ENCODE results near the gene SDF4. TPM values are rescaled to one million over a fixed set of nuclear protein-coding genes. Genes with fewer than 3 reads are reported as not detected.

Gene SDF4
- total and polyA plus RNA-seq, 2 donors (not counting 1 experiment from before 2014, with no cell fraction given) = 127 to 133 TPM

DNA sequence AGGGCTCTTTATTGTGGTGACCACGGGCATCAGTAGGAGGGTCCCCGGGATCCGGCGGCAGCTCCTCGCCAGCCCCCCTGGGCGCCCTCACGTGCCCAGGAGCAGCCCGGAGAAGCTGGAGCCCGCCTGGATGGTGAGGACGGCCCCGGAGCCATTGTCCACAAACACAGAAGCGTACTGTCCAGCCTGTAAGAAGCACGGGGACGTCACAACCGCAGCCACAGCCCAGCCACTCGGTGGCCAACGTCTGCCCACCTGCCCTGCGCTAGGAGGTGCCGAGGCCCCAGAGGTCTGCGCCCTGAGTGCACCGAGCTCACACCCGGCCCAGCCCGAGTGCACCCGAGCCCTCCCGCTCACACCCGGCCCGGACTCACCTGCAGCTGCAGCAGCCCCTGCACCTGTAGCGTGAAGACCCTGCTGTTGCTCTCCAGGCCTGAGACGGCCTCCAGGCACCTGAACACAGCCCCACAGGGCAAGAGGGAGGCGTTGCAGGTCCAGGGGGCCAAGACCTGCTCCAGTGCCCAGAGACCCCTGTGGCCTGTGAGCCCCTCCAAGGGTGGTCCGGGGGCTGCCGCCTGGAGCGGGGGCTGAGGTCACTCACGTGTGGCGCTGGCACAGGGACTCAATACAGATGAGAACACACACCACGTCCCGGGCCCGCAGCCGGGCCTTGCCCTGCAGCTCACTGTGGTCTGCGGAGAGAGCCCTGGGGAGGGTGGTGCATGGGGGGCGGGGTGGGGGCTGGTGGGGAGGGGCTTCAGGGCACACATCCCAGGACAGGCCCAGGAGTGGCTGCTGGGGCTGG is 10.9 kb upstream of the SDF4 start:
- Histone ChIP-seq H3K27ac (ENCODE audit: insufficient read depth, low read length) (no peak overlapping the region), H3K4me2 (ENCODE audit: extremely low read depth, insufficient read depth, low read length) (no peak overlapping the region), H2AFZ (ENCODE audit: low read length) (no peak overlapping the region), H3K27me3 (ENCODE audit: control insufficient read depth, insufficient read depth, low read length) (no peaks in the 10 kb centered on the region), H3K9ac (ENCODE audit: insufficient read depth, low read length) (no peak overlapping the region), H3K79me2 (ENCODE audit: control insufficient read depth, insufficient read depth, low read length) (no peaks in the 10 kb centered on the region), H4K20me1 (ENCODE audit: control insufficient read depth, extremely low read depth, insufficient read depth, low read length) (no peaks in the 10 kb centered on the region), H3K4me1 (ENCODE audit: control insufficient read depth, extremely low read depth, insufficient read depth, low read length) (peaks cover 4% of the 10 kb centered on the region), H3K9me3 (ENCODE audit: control insufficient read depth, insufficient read depth, low read depth, low read length) (no peaks in the 10 kb centered on the region), H3K4me3 (replicated peaks in 1 of 4; ENCODE audit: control extremely low read depth in 1 of 4, insufficient read depth in 1 of 4, low read depth in 3 of 4, low read length in 4 of 4) (no peak overlapping the region), H3K36me3 (ENCODE audit: control insufficient read depth, insufficient read depth, low read length) (no peaks in the 10 kb centered on the region)
- no peak for TF ChIP-seq EZH2 (IDR thresholded peaks at IDR 0.05; ENCODE audit: low read length, missing control alignments)
- TF ChIP-seq, protein P1, sequence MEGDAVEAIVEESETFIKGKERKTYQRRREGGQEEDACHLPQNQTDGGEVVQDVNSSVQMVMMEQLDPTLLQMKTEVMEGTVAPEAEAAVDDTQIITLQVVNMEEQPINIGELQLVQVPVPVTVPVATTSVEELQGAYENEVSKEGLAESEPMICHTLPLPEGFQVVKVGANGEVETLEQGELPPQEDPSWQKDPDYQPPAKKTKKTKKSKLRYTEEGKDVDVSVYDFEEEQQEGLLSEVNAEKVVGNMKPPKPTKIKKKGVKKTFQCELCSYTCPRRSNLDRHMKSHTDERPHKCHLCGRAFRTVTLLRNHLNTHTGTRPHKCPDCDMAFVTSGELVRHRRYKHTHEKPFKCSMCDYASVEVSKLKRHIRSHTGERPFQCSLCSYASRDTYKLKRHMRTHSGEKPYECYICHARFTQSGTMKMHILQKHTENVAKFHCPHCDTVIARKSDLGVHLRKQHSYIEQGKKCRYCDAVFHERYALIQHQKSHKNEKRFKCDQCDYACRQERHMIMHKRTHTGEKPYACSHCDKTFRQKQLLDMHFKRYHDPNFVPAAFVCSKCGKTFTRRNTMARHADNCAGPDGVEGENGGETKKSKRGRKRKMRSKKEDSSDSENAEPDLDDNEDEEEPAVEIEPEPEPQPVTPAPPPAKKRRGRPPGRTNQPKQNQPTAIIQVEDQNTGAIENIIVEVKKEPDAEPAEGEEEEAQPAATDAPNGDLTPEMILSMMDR (conservative IDR thresholded peaks at IDR 0.05 in 1 of 2, IDR thresholded peaks at IDR 0.05 in 1 of 2; ENCODE audit: low read depth in 1 of 2, low read length in 2 of 2) = no peak
- DNase-seq (ENCODE audit: low read depth in 2 of 2) = no peak

DNA sequence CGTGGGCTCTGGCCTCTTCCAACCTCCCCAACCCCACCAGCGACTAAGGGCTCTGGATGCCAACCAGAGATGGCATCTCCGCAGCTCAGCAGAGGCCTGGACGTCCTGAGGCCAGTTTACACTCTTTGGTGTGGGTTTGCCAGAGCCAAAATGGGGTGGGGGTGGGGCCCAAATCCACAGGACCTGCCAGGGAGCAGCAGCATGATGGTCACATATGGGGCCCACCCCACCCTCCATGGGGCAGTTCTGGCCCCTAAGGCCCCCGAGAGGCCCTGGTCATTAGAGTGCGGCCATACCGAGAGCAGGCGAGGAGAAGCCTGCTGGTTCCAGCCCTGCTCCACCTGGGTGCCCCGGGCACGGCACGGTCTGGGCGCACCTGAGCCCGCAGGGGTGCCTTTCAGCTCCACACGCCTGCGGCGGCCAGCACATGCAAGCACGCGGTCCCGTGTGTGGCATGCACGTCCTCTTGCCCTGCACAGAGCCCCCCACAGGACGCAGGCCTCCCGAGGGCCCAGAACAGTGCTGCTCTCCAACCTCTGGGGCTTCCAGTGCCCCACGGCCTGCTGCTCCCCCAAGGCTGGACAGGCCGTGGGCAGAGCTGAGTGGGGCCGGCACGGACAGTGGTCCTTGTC is 9.9 kb upstream of the SDF4 start:
- H3K4me3 ChIP-seq (replicated peaks in 1 of 4; ENCODE audit: control extremely low read depth in 1 of 4, insufficient read depth in 1 of 4, low read depth in 3 of 4, low read length in 4 of 4) = no peak overlapping the region
- TF ChIP-seq, protein P1 (conservative IDR thresholded peaks at IDR 0.05 in 1 of 2, IDR thresholded peaks at IDR 0.05 in 1 of 2; ENCODE audit: low read depth in 1 of 2, low read length in 2 of 2) = no peak
- TF ChIP-seq EZH2 (IDR thresholded peaks at IDR 0.05; ENCODE audit: low read length, missing control alignments) = no peak
- no peak overlapping the region for H3K9ac ChIP-seq (ENCODE audit: insufficient read depth, low read length)
- H2AFZ ChIP-seq (ENCODE audit: low read length) = no peak overlapping the region
- H3K36me3 ChIP-seq (ENCODE audit: control insufficient read depth, insufficient read depth, low read length) = no peaks in the 10 kb centered on the region
- DNase-seq (ENCODE audit: low read depth in 2 of 2) = no peak
- no peak overlapping the region for H3K27ac ChIP-seq (ENCODE audit: insufficient read depth, low read length)
- H4K20me1 ChIP-seq (ENCODE audit: control insufficient read depth, extremely low read depth, insufficient read depth, low read length) = no peaks in the 10 kb centered on the region
- no peak overlapping the region for H3K4me2 ChIP-seq (ENCODE audit: extremely low read depth, insufficient read depth, low read length)
- no peaks in the 10 kb centered on the region for H3K79me2 ChIP-seq (ENCODE audit: control insufficient read depth, insufficient read depth, low read length)
- H3K9me3 ChIP-seq (ENCODE audit: control insufficient read depth, insufficient read depth, low read depth, low read length) = no peaks in the 10 kb centered on the region
- H3K27me3 ChIP-seq (ENCODE audit: control insufficient read depth, insufficient read depth, low read length) = no peaks in the 10 kb centered on the region
- H3K4me1 ChIP-seq (ENCODE audit: control insufficient read depth, extremely low read depth, insufficient read depth, low read length) = peaks cover 5% of the 10 kb centered on the region

DNA sequence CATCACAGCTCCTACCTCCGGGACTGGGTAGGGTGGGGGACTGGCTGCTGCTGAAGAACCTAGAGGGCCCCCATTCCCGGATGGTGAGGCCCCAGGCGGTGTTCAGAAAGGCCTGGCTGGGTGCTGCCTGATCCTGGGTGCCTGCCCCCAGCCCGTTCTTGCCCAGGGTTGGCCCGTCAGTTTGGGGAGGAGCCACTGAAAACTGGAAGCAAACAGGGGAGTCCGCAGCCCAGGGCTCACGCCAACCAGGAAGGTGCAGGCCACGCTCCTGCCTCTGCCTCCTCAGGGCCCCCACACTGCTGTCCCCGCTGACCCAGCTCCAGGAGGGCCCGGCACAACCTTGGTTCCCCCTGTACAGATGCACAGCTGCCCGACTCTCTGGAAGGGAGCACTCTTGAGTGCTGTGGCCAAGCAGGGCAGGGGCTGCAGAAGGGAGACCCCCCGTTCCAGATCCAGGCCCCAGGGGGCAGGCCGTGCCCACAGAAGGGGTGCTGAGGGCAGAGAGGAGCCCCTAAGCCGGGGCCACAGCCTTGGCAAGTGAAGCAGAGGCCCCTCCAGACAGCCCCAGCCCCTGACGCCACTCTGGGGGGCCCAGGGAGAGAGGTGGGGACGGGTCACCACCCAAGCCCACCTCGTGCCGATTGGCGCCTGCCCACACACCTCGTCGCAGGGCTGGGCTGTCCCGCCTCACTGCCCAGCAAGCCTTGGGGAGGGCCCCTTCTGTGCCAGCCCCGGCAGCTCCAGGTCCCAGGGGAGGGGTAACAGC is 9.2 kb upstream of the SDF4 start:
- Histone ChIP-seq H3K4me1 (ENCODE audit: control insufficient read depth, extremely low read depth, insufficient read depth, low read length) (peaks cover 6% of the 10 kb centered on the region), H3K9ac (ENCODE audit: insufficient read depth, low read length) (no peak overlapping the region), H2AFZ (ENCODE audit: low read length) (no peak overlapping the region), H3K4me3 (replicated peaks in 1 of 4; ENCODE audit: control extremely low read depth in 1 of 4, insufficient read depth in 1 of 4, low read depth in 3 of 4, low read length in 4 of 4) (no peak overlapping the region), H3K9me3 (ENCODE audit: control insufficient read depth, insufficient read depth, low read depth, low read length) (no peaks in the 10 kb centered on the region), H3K36me3 (ENCODE audit: control insufficient read depth, insufficient read depth, low read length) (no peaks in the 10 kb centered on the region), H4K20me1 (ENCODE audit: control insufficient read depth, extremely low read depth, insufficient read depth, low read length) (no peaks in the 10 kb centered on the region), H3K27ac (ENCODE audit: insufficient read depth, low read length) (no peak overlapping the region), H3K27me3 (ENCODE audit: control insufficient read depth, insufficient read depth, low read length) (no peaks in the 10 kb centered on the region), H3K4me2 (ENCODE audit: extremely low read depth, insufficient read depth, low read length) (peak overlapping the region; percentile 5), H3K79me2 (ENCODE audit: control insufficient read depth, insufficient read depth, low read length) (no peaks in the 10 kb centered on the region)
- peak in 1 of 2 donors; percentile 20 for DNase-seq (ENCODE audit: low read depth in 2 of 2)
- TF ChIP-seq, protein P1 (conservative IDR thresholded peaks at IDR 0.05 in 1 of 2, IDR thresholded peaks at IDR 0.05 in 1 of 2; ENCODE audit: low read depth in 1 of 2, low read length in 2 of 2) = no peak
- no peak for TF ChIP-seq EZH2 (IDR thresholded peaks at IDR 0.05; ENCODE audit: low read length, missing control alignments)

Measured in fibroblast of lung (primary cell).